GM19043 (cell line): ENCODE measurements around the gene CYB5D1.
A peak's percentile ranks its signal among the peaks of the same experiment; 100 is the strongest.

ENCODE experiments used
- ATAC-seq: cut with Tn5 transposase; IDR thresholded peaks from one replicate; pipeline ENCODE4 v1.9.1; 2021; ENCODE audit warnings: low read depth; ENCODE audit not compliant: unreplicated experiment

CYB5D1 gene

DNA sequence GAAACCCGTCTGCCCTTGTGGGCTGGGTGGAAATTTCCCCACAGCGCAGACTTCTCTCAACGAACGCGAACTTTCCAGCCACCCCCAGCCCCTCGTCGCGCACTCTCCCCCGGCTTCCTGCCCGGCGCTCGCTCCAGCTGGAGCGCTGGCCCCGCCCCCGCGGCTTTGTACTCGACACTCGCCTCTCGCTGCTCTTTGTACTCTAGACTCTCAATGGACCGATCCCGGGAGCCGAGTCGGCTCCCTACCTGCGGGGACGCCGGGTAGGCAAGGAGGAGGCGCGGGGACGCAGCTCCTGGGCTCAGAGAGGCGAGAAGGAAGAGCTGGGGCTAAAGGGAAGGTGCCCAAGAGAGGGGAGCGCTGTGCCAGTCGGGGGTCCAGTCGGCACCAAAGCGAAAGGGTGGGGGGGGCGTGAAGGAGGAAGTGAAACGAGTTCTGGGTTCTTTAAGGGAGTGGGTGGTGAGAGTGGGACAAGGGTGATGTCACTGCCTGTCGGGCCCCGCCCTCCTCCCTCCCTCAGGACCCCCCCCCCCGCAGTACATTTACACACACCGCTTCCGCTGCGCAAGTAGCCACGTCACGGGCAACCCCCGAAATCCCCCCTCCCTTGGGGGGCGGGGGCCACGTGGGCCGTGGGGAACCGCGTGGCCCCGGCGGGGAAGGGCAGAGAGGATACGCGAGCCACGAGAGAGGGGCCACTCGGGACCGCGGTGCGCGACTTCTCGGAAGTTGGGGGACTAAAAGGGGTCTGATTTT is 14.1 kb upstream of the CYB5D1 start:
- ATAC-seq: no peak

DNA sequence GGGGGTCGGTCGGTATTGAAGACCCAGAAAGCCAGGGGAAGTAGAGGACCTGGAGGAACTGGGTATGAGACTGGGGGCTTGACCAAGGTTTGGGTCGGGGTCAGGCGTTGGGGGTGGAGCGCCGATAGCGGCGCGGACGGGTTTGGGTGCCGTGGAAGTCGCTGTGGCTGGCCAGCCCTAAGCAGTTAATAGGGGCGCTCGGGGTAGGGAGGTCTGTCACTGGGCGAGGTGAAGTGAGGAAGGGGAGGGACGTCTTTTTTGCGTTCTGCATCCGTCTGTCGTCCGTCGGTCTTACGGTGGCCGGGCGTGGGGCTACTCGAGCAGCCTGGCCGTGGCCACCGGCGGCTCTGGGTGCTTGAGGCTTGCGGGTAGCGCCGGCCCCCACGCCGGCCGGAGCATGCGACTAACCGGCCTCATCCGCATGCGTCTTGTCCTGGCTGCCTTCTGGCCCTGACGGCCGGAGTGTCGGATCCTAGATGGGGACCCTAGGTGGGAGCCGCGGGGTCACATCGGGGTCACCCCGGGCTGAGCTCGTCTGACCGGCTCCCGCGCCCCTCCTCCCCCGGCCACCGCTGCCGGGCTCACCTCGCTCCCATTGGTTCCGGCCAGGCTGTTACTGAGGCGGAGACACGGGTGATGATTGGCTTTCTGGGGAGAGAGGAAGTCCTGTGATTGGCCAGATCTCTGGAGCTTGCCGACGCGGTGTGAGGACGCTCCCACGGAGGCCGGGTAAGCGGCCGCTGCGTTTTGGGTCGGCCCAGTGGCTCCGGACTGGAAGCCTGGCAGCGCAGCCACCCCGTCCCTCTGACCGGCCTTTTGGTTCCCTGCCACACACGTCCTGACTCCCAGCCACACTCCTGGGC is 13.3 kb upstream of the CYB5D1 start:
- ATAC-seq: peak; percentile 48

DNA sequence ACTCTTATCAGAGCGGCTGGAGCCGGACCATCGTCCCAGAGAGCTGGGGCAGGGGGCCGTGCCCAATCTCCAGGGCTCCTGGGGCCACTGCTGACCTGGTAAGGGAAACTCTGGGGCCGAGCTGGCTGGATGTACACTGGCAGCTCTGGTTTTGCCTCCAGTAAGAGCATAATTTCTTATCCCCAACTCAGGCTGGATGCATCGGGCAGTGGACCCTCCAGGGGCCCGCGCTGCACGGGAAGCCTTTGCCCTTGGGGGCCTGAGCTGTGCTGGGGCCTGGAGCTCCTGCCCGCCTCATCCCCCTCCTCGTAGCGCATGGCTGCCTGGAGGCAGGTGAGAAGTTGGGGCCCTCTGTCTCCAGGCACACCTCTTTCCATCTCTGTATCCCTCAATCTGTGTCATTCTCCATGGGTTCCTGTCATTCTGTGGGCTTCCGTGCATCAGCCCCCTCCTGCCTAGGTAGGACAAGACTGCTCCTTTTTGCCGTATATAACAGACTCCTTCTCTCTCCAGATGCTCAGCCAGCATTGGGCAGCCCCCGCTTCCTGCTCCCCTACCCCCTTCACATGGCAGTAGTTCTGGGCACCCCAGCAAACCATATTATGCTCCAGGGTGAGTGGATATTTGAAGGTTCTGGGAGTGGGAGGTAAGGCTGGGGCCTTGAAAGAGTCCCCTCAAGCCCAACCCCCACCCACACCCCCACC is 12.3 kb upstream of the CYB5D1 start:
- no peak for ATAC-seq

DNA sequence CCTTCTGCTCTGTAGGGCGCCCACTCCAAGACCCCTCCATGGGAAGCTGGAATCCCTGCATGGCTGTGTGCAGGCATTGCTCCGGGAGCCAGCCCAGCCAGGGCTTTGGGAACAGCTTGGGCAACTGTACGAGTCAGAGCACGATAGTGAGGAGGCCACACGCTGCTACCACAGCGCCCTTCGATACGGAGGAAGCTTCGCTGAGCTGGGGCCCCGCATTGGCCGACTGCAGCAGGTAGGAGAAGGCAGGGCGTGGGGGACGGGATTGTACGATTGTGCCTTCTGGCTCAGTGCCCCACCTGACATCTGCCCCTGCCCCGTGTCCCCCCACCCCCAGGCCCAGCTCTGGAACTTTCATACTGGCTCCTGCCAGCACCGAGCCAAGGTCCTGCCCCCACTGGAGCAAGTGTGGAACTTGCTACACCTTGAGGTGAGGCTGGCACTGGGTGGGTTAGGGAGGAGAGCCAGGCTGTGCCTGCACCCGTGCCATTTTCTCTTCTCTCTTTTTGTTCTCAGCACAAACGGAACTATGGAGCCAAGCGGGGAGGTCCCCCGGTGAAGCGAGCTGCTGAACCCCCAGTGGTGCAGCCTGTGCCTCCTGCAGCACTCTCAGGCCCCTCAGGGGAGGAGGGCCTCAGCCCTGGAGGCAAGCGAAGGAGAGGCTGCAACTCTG is 11.6 kb upstream of the CYB5D1 start:
- no peak for ATAC-seq

GRCh38 chr17:7846765-7847661 is 10.8 kb upstream of the CYB5D1 start:
- no peak for ATAC-seq

- no peak for ATAC-seq
Observed at GRCh38 chr17:7848131-7848579, 9.6 kb upstream of the CYB5D1 start.

GRCh38 chr17:7848739-7849129 is 9.1 kb upstream of the CYB5D1 start:
- no peak for ATAC-seq

GRCh38 chr17:7849130-7849750 is 8.6 kb upstream of the CYB5D1 start:
- ATAC-seq: no peak

DNA sequence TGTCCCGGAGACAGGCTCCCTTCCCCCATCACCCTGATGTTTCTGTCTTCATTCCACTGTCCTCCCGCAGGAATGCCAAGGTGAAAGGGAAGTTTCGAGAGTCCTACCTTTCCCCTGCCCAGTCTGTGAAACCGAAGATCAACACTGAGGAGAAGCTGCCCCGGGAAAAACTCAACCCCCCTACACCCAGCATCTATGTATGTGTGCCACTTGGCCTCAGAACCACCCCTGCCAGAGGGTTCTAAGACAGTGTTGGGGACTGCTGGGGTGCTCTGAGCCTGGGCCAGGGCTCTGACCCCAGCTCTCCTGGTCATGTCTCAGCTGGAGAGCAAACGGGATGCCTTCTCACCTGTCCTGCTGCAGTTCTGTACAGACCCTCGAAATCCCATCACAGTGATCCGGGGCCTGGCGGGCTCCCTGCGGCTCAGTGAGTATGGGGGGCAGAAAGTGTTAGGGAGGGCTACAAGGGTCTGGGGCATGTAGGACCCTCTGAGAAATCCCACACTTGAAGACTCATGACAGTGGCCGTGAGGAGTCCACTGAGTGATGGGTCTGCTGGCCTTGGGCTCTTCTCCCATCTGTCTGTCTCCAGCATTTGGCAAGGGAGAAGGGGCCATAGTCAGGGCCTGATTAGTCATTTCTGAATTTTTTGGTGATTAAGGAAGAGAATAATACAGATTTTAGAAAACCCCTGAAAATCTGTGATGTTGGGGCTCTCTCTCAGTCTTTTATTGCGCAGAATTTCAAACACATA is 7.9 kb upstream of the CYB5D1 start:
- no peak for ATAC-seq

- no peak for ATAC-seq
Observed at GRCh38 chr17:7850701-7851437, 6.9 kb upstream of the CYB5D1 start.

GRCh38 chr17:7851438-7852261 is 6.2 kb upstream of the CYB5D1 start:
- ATAC-seq: peak; percentile 57

- ATAC-seq: no peak
Observed at GRCh38 chr17:7852262-7852670, 5.5 kb upstream of the CYB5D1 start.

DNA sequence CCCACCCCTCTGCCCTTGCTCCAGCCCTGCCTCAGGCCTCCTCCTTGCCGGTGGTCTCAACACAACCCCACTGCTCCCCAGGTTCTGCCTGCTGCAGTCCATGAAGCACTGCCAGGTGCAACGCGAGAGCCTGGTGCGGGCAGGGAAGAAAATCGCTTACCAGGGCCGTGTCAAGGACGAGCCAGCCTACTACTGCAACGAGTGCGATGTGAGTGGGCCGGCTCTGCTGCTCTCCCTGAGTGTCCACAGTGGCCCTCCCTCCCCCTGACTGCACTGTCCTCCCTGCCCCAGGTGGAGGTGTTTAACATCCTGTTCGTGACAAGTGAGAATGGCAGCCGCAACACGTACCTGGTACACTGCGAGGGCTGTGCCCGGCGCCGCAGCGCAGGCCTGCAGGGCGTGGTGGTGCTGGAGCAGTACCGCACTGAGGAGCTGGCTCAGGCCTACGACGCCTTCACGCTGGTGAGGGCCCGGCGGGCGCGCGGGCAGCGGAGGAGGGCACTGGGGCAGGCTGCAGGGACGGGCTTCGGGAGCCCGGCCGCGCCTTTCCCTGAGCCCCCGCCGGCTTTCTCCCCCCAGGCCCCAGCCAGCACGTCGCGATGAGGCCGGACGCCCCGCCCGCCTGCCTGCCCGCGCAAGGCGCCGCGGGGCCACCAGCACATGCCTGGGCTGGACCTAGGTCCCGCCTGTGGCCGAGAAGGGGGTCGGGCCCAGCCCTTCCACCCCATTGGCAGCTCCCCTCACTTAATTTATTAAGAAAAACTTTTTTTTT is 4.7 kb upstream of the CYB5D1 start:
- ATAC-seq: no peak

GRCh38 chr17:7853691-7854038 is 4.1 kb upstream of the CYB5D1 start:
- ATAC-seq: no peak

DNA sequence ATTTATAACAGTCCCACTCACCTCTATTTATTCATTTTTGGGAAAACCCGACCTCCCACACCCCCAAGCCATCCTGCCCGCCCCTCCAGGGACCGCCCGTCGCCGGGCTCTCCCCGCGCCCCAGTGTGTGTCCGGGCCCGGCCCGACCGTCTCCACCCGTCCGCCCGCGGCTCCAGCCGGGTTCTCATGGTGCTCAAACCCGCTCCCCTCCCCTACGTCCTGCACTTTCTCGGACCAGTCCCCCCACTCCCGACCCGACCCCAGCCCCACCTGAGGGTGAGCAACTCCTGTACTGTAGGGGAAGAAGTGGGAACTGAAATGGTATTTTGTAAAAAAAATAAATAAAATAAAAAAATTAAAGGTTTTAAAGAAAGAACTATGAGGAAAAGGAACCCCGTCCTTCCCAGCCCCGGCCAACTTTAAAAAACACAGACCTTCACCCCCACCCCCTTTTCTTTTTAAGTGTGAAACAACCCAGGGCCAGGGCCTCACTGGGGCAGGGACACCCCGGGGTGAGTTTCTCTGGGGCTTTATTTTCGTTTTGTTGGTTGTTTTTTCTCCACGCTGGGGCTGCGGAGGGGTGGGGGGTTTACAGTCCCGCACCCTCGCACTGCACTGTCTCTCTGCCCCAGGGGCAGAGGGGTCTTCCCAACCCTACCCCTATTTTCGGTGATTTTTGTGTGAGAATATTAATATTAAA is 3.6 kb upstream of the CYB5D1 start:
- ATAC-seq: no peak
